Fibroblast of the aortic adventitia (primary cell): ENCODE results near the gene DPEP2. TPM values are rescaled to one million over a fixed set of nuclear protein-coding genes. Genes with fewer than 3 reads are reported as not detected.
"Not testable (repeated sequence)": the region's sequence is repeated elsewhere in the genome, so short reads cannot be mapped to it uniquely, and the experiment has no call there.

Experiments used
- DNase-seq: peaks from one replicate; pipeline ENCODE4 v3.0.0-alpha.2; 2010; ENCODE audit warnings: low read depth
- H3K4me3 ChIP-seq: 2 replicates; pipeline ENCODE4 v1.5.1; 2011; ENCODE audit warnings: low read depth, mild to moderate bottlenecking, control low read depth, low read length, moderate library complexity
- CTCF ChIP-seq: IDR thresholded peaks from 2 replicates; pipeline ENCODE4 v1.5.1; 2011; ENCODE audit warnings: mild to moderate bottlenecking, low read length, control low read depth, inconsistent platforms; ENCODE audit not compliant: insufficient read depth
- small RNA-seq: library from RNA; depleted of rRNA; stranded (forward); fragments of <200 nt; gene quantifications from one replicate; pipeline ENCODE3, GENCODE V24; 2012
- total RNA-seq: library from RNA; depleted of rRNA; stranded (reverse); fragments of >200 nt; gene quantifications from 2 replicates; pipeline ENCODE4 v1.2.3, GENCODE V29; 2012; ENCODE audit warnings: low replicate concordance

DPEP2 gene
- total RNA-seq, 1 donor, result not detected

- no peak for DNase-seq
- no peak for TF ChIP-seq CTCF
- H3K4me3 ChIP-seq, result no peak overlapping the region
These were observed 57.6 kb downstream of the DPEP2 start for GRCh38 chr16:67941469-67942199.

DNA sequence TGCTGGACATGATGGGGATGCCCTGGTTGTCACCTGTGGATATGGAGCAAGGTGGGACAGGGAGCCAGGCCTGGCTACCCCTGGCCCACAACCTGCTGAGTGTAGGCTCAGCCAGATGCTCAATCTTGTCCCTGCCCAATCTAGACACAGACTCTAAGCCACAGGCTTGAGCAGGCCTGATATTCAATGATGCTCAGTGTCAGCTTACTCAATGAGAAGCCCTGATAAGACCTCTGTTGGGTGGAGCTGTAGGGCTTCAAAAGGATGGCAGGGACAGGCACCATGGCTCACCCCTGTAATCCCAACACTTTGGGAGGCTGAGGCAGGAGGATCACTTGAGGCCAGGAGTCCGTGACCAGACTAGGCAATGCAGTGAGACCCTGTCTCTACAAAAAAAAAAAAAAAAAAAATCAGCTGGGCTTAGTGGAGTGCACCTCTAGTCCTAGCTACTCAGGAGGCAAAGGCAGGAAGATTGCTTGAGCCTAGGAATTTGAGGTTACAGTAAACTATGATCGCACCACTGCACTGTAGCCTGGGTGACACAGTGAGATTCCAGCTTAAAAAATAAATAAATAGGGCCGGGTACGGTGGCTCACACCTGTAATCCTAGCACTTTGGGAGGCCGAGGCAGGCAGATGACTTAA is 58.7 kb downstream of the DPEP2 start:
- H3K4me3 ChIP-seq, result no peak overlapping the region
- no peak for TF ChIP-seq CTCF
- DNase-seq, result no peak

GRCh38 chr16:67939507-67940445 is 59.5 kb downstream of the DPEP2 start:
- TF ChIP-seq CTCF, result no peak
- DNase-seq, result no peak
- no peak overlapping the region for H3K4me3 ChIP-seq

DNA sequence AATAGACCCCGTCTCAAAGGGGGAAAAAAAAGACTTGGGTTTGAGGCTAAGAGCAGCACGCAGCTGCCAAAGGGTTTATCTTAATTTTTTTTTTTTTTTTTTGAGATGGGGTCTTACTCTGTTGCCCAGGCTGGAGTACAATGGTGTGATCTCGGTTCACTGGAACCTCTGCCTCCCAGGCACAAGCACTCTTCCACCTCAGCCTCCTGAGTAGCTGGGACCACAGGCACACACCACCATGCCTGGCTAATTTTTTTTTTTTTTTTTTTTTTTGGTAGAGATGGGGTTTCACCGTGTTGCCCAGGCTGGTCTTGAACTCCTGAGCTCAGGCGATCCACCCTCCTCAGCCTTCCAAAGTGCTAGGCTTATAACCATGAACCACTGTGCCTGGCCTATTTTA is 61.6 kb downstream of the DPEP2 start:
- not testable (repeated sequence) for DNase-seq, H3K4me3 ChIP-seq

Small RNAs within 50 kb of the gene (small RNA-seq; reads per million reads assigned to genes)
- gene RNU6-359P, result not detected

Other genes starting within 250 kb of the DPEP2 start
- 3.1 and 6.4 TPM in 2 replicates for gene RANBP10, start 192.9 kb downstream of the DPEP2 start, total RNA-seq
- gene TSNAXIP1, start 192.6 kb downstream of the DPEP2 start, total RNA-seq, result 0.99 and 1.8 TPM in 2 replicates
- 19.8 and 21.1 TPM in 2 replicates for gene THAP11, start 157.2 kb downstream of the DPEP2 start, total RNA-seq
- 24.4 and 155 TPM in 2 replicates for gene NUTF2, start 152.6 kb downstream of the DPEP2 start, total RNA-seq
- gene CENPT, start 151.8 kb downstream of the DPEP2 start, total RNA-seq, result 28.9 and 39.9 TPM in 2 replicates
- gene EDC4, start 126.4 kb downstream of the DPEP2 start, total RNA-seq, result 29.1 and 47.4 TPM in 2 replicates
- not detected in 2 replicates for gene NRN1L, start 114.6 kb downstream of the DPEP2 start, total RNA-seq
- 11.0 and 19.8 TPM in 2 replicates for gene PSKH1, start 106.2 kb downstream of the DPEP2 start, total RNA-seq
- gene CTRL, start 67.6 kb downstream of the DPEP2 start, total RNA-seq, result 0.27 and 4.6 TPM in 2 replicates
- 22.7 and 42.4 TPM in 2 replicates for gene PSMB10, start 62.6 kb downstream of the DPEP2 start, total RNA-seq
- 2.7 and 5.2 TPM in 2 replicates for gene LCAT, start 55.4 kb downstream of the DPEP2 start, total RNA-seq
- 32.1 and 65.6 TPM in 2 replicates for gene SLC12A4, start 30.8 kb downstream of the DPEP2 start, total RNA-seq
- gene DPEP3, start 19.0 kb downstream of the DPEP2 start, total RNA-seq, result not detected in 2 replicates
- gene DPEP2NB, start 16.4 kb upstream of the DPEP2 start, total RNA-seq, result not detected in 2 replicates
- 5.6 and 9.9 TPM in 2 replicates for gene DDX28, start 23.7 kb upstream of the DPEP2 start, total RNA-seq
- 12.9 and 14.6 TPM in 2 replicates for gene DUS2, start 23.8 kb upstream of the DPEP2 start, total RNA-seq
- 17.7 and 36.3 TPM in 2 replicates for gene NFATC3, start 85.9 kb upstream of the DPEP2 start, total RNA-seq
- 0.18 TPM in 1 of 2 replicates, not detected in the other for gene ESRP2, start 236.6 kb upstream of the DPEP2 start, total RNA-seq
- 21.7 and 21.8 TPM in 2 replicates for gene PLA2G15, start 245.9 kb upstream of the DPEP2 start, total RNA-seq